Testis (tissue), 3 donors: ENCODE data around the gene YPEL2. TPM values are rescaled to one million over a fixed set of nuclear protein-coding genes. Genes with fewer than 3 reads are reported as not detected.
"Not testable (repeated sequence)": the region's sequence is repeated elsewhere in the genome, so short reads cannot be mapped to it uniquely, and the experiment has no call there.

Experiments used
- DNase-seq: peaks from one replicate; pipeline ENCODE4 v3.0.0-alpha.2; 2019
- H3K27ac ChIP-seq, 2 donors: fragments of 200-600 bp; sonication (generic); one replicate each; pipeline ENCODE4 v1.5.1; 2019
- H3K27me3 ChIP-seq: fragments of 200-600 bp; sonication (generic); one replicate; pipeline ENCODE4 v1.5.1; 2019
- H3K36me3 ChIP-seq: fragments of 200-600 bp; sonication (generic); one replicate; pipeline ENCODE4 v1.5.1; 2017; ENCODE audit warnings: low read depth; ENCODE audit errors: missing control alignments
- H3K4me1 ChIP-seq: fragments of 200-600 bp; sonication (generic); one replicate; pipeline ENCODE4 v1.5.1; 2019
- H3K4me3 ChIP-seq, 2 donors: fragments of 200-600 bp; sonication (generic); one replicate each; pipeline ENCODE4 v1.5.1; 2017 to 2019
- H3K9me3 ChIP-seq: fragments of 200-600 bp; sonication (generic); one replicate; pipeline ENCODE4 v1.5.1; 2017
- CTCF ChIP-seq, 3 experiments: fragments of 450-650 bp in 2 of 3; fragments of 200-600 bp in 1 of 3; sonication (generic) in 1 of 3; IDR thresholded peaks; one replicate each; pipeline ENCODE4 v1.5.1; 2016 to 2019; ENCODE audit warnings: antibody characterized with exemption in 3 of 3, mild to moderate bottlenecking in 2 of 3, moderate library complexity in 1 of 3
- POLR2A ChIP-seq: fragments of 450-650 bp; IDR thresholded peaks from one replicate; pipeline ENCODE4 v1.6.1; 2017; ENCODE audit warnings: antibody characterized with exemption, mild to moderate bottlenecking, moderate library complexity
- WGBS, 2 donors: methylation state at CpG; one replicate each; pipeline ENCODE4 v1.1.5; 2018; 5-methylcytosine and 5-hydroxymethylcytosine counted together
- intact Hi-C: fragments of 100-400 bp; cut with DNase I; formaldehyde crosslinking; loops from one replicate; pipeline ENCODE4 v1.15.1; 2023; ENCODE audit warnings: low total_unique reads
- polyA plus RNA-seq: library from polyadenylated mRNA; stranded (reverse); fragments of 350-450 nt; fragmentation: Illumina TruSeq; extraction: RNeasy Lipid Tissue Mini Kit (QIAGEN cat#74804); gene quantifications from one replicate; pipeline ENCODE4 v1.2.3, GENCODE V29; 2014; ENCODE audit warnings: low read depth, low replicate concordance; ENCODE audit not compliant: insufficient read depth
- total RNA-seq, 2 donors: library from RNA; depleted of rRNA; stranded (reverse); fragments of >200 nt; gene quantifications; one replicate each; pipeline ENCODE4 v1.2.3, GENCODE V29; 2016

The YPEL2 gene
- total and polyA plus RNA-seq, 3 donors from 2014 or later, result 20.5 to 48.3 (median 39.8) TPM

DNA sequence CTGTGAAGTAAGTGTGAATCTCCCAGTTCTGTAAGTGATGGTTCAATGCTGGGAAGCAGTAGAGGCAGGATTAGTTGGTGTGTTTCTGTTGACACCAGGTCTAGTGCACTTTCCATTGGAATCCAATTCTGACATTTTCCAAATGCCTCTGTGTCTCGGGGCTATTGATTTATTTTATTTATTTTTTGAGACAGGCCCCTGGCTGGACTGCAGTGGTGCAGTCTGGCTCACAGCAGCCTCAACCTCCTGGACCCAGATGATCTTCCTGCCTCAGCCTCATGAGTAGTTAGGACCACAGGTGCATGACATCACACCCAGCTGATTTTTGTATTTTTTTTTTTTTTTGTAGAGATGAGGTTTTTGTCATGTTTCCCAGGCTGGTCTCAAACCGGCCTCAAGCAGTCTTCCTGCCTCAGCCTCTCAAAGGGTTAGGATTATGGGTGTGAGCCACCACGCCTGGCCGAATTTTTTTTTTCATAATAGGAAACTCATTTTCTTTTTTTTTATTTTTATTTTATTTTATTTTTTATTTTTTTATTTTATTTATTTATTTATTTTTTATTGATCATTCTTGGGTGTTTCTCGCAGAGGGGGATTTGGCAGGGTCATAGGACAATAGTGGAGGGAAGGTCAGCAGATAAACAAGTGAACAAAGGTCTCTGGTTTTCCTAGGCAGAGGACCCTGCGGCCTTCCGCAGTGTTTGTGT, 61.7 kb downstream of the YPEL2 start:
- Histone ChIP-seq H3K36me3 (no peaks in the 10 kb centered on the region), H3K27me3 (no peaks in the 10 kb centered on the region), H3K9me3 (no peaks in the 10 kb centered on the region), H3K4me1 (no peaks in the 10 kb centered on the region), H3K27ac (no peak overlapping the region), H3K4me3 (no peak overlapping the region)
- WGBS, 2 donors, result 79 to 83% methylated on average over 5 of the region's 7 CpGs
- intact Hi-C loops, result no loop called here
- DNase-seq, result no peak
- no peak for TF ChIP-seq POLR2A
- no peak for TF ChIP-seq CTCF (IDR thresholded peaks at IDR 0.05)

- intact Hi-C loops, DNase-seq, H3K27ac ChIP-seq, H3K4me3 ChIP-seq, H3K36me3 ChIP-seq, H3K27me3 ChIP-seq, H3K9me3 ChIP-seq, H3K4me1 ChIP-seq: not testable (repeated sequence)
- 95 to 98% methylated on average over 17 to 30 of the region's 35 CpGs for WGBS, 2 donors
Measured at GRCh38 chr17:59393742-59394410, 62.4 kb downstream of the YPEL2 start.

- Histone ChIP-seq H3K27ac (no peak overlapping the region), H3K9me3 (no peaks in the 10 kb centered on the region), H3K36me3 (no peaks in the 10 kb centered on the region), H3K4me3 (no peak overlapping the region), H3K27me3 (no peaks in the 10 kb centered on the region), H3K4me1 (no peaks in the 10 kb centered on the region)
- 85 to 95% methylated on average over 9 of the region's 9 CpGs for whole genome bisulfite sequencing, 2 donors
- no peak for DNase-seq
- TF ChIP-seq POLR2A (no peak), CTCF (IDR thresholded peaks at IDR 0.05) (no peak)
- intact Hi-C loops, result no loop called here
Measured at GRCh38 chr17:59396134-59396826, 64.8 kb downstream of the YPEL2 start.

- TF ChIP-seq POLR2A (no peak), CTCF (IDR thresholded peaks at IDR 0.05) (no peak)
- H3K9me3 ChIP-seq, result no peaks in the 10 kb centered on the region
- no peak for DNase-seq
- no peaks in the 10 kb centered on the region for H3K4me1 ChIP-seq
- no peaks in the 10 kb centered on the region for H3K27me3 ChIP-seq
- H3K36me3 ChIP-seq, result no peaks in the 10 kb centered on the region
- H3K27ac ChIP-seq, result no peak overlapping the region
- 92 to 93% methylated on average over 13 to 15 of the region's 15 CpGs for WGBS, 2 donors
- H3K4me3 ChIP-seq, result no peak overlapping the region
- intact Hi-C loops, result no loop called here
Measured at GRCh38 chr17:59397316-59398073, 66.0 kb downstream of the YPEL2 start.

GRCh38 chr17:59399914-59400313, 68.5 kb downstream of the YPEL2 start:
- Histone ChIP-seq H3K9me3 (no peaks in the 10 kb centered on the region), H3K36me3 (no peaks in the 10 kb centered on the region), H3K4me1 (no peaks in the 10 kb centered on the region), H3K4me3 (no peak overlapping the region), H3K27me3 (no peaks in the 10 kb centered on the region), H3K27ac (no peak overlapping the region)
- WGBS, 2 donors, result 59 to 67% methylated on average over 6 to 7 of the region's 7 CpGs
- intact Hi-C loops, result no loop called here
- TF ChIP-seq POLR2A (no peak), CTCF (IDR thresholded peaks at IDR 0.05) (no peak)
- no peak for DNase-seq
